Lung (tissue), 12 donors: ENCODE measurements around the gene ABHD16A. TPM values are rescaled to one million over a fixed set of nuclear protein-coding genes. Genes with fewer than 3 reads are reported as not detected.
A peak's percentile ranks its signal among the peaks of the same experiment; 100 is the strongest.

ENCODE experiments used
- ATAC-seq: fragments of 200-7000 bp; cut with Tn5 transposase; one replicate; pipeline ENCODE4 v1.9.1; 2020; ENCODE audit warnings: moderate number of reproducible peaks; ENCODE audit not compliant: insufficient read depth, low FRiP score
- DNase-seq, 3 donors: peaks; one replicate each; pipeline ENCODE4 v3.0.0-alpha.2; 2013 to 2017
- H3K27ac ChIP-seq, 2 donors: one replicate each; pipeline ENCODE4 v1.5.1; 2013; ENCODE audit warnings: mild to moderate bottlenecking in 2 of 2, moderate library complexity in 2 of 2, control low read depth in 1 of 2, inconsistent platforms in 1 of 2, low read depth in 1 of 2, low read length in 1 of 2
- H3K27me3 ChIP-seq, 3 donors: one replicate each; pipeline ENCODE4 v1.5.1; 2013; ENCODE audit warnings: low read length in 2 of 3; ENCODE audit not compliant: control insufficient read depth in 3 of 3, insufficient read depth in 3 of 3
- H3K36me3 ChIP-seq, 4 donors: one replicate each; pipeline ENCODE4 v1.5.1; 2013; ENCODE audit warnings: low read length in 4 of 4, mild to moderate bottlenecking in 1 of 4, moderate library complexity in 1 of 4; ENCODE audit not compliant: control insufficient read depth in 4 of 4, insufficient read depth in 4 of 4
- H3K4me1 ChIP-seq, 5 donors: one replicate each; pipeline ENCODE4 v1.5.1; 2013; ENCODE audit warnings: low read length in 5 of 5, mild to moderate bottlenecking in 2 of 5, moderate library complexity in 1 of 5; ENCODE audit not compliant: control insufficient read depth in 5 of 5, insufficient read depth in 5 of 5
- H3K4me3 ChIP-seq: one replicate; pipeline ENCODE4 v1.5.1; 2013; ENCODE audit warnings: mild to moderate bottlenecking, control low read depth, moderate library complexity
- H3K9ac ChIP-seq, 2 donors: one replicate each; pipeline ENCODE4 v1.5.1; 2013; ENCODE audit warnings: low read length in 2 of 2, control low read depth in 1 of 2; ENCODE audit not compliant: insufficient read depth in 1 of 2
- H3K9me3 ChIP-seq, 4 donors: one replicate each; pipeline ENCODE4 v1.5.1; 2013; ENCODE audit warnings: low read length in 3 of 4, mild to moderate bottlenecking in 1 of 4, moderate library complexity in 1 of 4; ENCODE audit not compliant: control insufficient read depth in 4 of 4, insufficient read depth in 3 of 4
- CTCF ChIP-seq: IDR thresholded peaks from 2 replicates; pipeline ENCODE4 v1.5.1; 2012; ENCODE audit warnings: mild to moderate bottlenecking; ENCODE audit errors: control extremely low read depth, extremely low read depth
- WGBS, 2 donors: extraction: QIAGEN DNeasy Blood & Tissue Kit; methylation state at CpG; one replicate each; pipeline ENCODE4 v1.1.7; 2013; 5-methylcytosine and 5-hydroxymethylcytosine counted together
- polyA plus RNA-seq, 2 donors: library from polyadenylated mRNA; stranded (reverse); fragments of 200-250 nt; gene quantifications; one replicate each; pipeline ENCODE4 v1.2.1, GENCODE V29; 2013
- total RNA-seq, 2 donors: library from RNA; depleted of rRNA in 1 of 2; stranded (reverse); fragments of >200 nt in 1 of 2; gene quantifications; one replicate each; pipeline ENCODE4 v1.2.1, GENCODE V29; 2014 to 2021
- donor health status: control.
- donor health status: control.
- donor health status: Bipolar disorder and iron deficiency.
- donor health status: healthy.
- donor health status: DM: yes; HTN: yes; CAD: no.

Gene ABHD16A
- total and polyA plus RNA-seq, 4 donors, result 30.6 to 68.6 (median 53.6) TPM

DNA sequence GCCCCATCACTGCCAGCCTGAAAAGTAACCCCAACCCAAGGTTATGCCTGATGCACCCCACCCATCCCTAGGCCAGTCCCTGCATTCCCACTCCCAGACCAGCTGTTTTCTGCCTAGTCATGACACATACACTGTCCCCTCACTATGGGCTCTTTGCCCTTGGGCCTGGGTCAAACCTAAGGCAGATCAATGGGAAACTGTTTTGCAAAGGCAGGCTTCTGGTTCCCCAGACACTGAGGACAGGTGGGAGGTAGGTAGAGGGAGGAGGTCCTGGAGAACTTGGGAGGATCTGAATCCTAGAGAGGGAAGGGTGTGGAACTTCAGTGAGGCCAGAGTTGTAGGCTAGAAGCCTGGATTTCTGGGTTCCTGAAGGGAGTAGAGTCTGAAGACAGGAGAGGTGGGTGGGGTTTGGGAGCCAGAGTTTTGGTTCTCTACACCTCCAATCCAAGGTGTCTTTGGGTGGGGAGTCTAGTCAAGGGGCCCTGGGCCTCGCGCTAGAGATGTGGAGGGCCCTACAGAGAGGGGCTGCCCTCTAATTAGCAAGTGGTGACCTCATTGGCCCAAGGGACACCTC, 31.2 kb upstream of the ABHD16A start:
- no peak for TF ChIP-seq CTCF
- Histone ChIP-seq H3K27me3 (no peaks in the 10 kb centered on the region), H3K27ac (peak overlapping the region; percentile 50 to 98), H3K9me3 (no peaks in the 10 kb centered on the region), H3K4me1 (peaks cover 0 to 38% (median 17%) of the 10 kb centered on the region in 5 donors), H3K4me3 (peak overlapping the region; percentile 75), H3K9ac (peak overlapping the region; percentile 1 to 92), H3K36me3 (peaks cover 9 to 24% (median 19%) of the 10 kb centered on the region in 4 donors)
- ATAC-seq (no peak), DNase-seq (no peak)
- 4 to 6% methylated on average over 2 of the region's 2 CpGs for WGBS, 2 donors

DNA sequence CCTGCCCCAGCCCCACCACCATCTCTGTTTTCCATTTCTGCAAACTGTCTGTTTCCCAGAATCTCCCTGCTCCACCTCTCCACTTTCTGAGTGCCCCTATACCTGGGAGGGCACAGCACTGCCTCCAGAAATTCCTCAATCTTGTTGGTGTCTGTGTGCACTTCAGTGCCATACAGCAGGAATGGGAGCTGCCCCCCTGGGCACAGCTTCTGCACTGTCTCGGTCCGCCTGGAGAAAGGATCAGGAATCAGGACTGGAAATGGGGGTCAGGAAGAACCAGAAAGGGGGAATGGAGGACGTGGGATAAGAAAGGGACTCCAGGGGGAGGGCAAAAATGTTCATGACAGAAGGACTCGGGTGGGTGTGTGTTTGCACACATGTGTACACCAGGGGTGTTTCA, 30.6 kb upstream of the ABHD16A start:
- Histone ChIP-seq H3K9me3 (no peaks in the 10 kb centered on the region), H3K27ac (peak overlapping the region in 1 of 2 donors; percentile 98), H3K4me1 (peaks cover 0 to 38% (median 14%) of the 10 kb centered on the region in 5 donors), H3K9ac (no peak overlapping the region), H3K36me3 (peaks cover 9 to 24% (median 19%) of the 10 kb centered on the region in 4 donors), H3K27me3 (no peaks in the 10 kb centered on the region), H3K4me3 (no peak overlapping the region)
- no peak for TF ChIP-seq CTCF
- ATAC-seq (no peak), DNase-seq (no peak)
- 87 to 88% methylated on average over 4 of the region's 4 CpGs for WGBS, 2 donors

DNA sequence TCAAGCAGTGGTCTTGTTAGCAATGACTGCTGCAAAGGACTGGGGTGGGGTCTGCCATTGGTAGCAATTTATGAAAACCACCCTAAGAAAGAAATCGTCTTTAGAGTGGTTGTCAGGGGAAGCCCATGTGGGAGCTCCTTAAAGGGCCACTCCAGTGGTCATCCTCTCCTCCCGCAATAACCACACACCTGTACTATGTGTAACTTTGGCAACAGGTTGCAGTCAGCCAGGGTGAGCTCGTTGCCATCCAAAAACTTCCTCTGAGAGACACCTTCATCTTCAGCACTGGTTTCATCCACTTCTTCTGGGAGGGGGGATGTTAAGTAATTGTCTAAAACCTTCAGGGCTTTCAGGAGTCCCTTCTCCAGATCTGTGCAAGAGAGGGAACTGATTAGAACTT, 28.9 kb upstream of the ABHD16A start:
- ATAC-seq, result no peak
- no peak overlapping the region for H3K27ac ChIP-seq
- 59 to 74% methylated on average over 3 of the region's 3 CpGs for WGBS, 2 donors

More for the DNA sequence above, 28.9 kb upstream of the ABHD16A start:
- TF ChIP-seq CTCF, result no peak
- peaks cover 9 to 34% (median 26%) of the 10 kb centered on the region in 4 donors for H3K36me3 ChIP-seq
- H3K4me1 ChIP-seq, result peaks cover 0 to 32% (median 11%) of the 10 kb centered on the region in 5 donors
- no peak overlapping the region for H3K9ac ChIP-seq
- H3K4me3 ChIP-seq, result no peak overlapping the region
- DNase-seq, result no peak
- H3K9me3 ChIP-seq, result no peaks in the 10 kb centered on the region
- H3K27me3 ChIP-seq, result no peaks in the 10 kb centered on the region
